GM21825 (cell line): ENCODE data around the gene PPAN.

Experiments used
- ATAC-seq: cut with Tn5 transposase; IDR thresholded peaks from one replicate; pipeline ENCODE4 v1.9.1; 2021; ENCODE audit warnings: mild to moderate bottlenecking, moderate library complexity; ENCODE audit not compliant: unreplicated experiment

PPAN gene

GRCh38 chr19:10106100-10106936 lies at the start of gene PPAN:
Gene PPAN, plus strand, starts transcription at chr19:10106362. Its CDS starts 33 bp downstream, at chr19:10106395.
- peak; percentile 49 for ATAC-seq

- no peak for ATAC-seq
Observed at GRCh38 chr19:10061717-10062310, 44.3 kb upstream of the PPAN start.

GRCh38 chr19:10068205-10068604 lies 38.0 kb upstream of the PPAN start:
- no peak for ATAC-seq

- no peak for ATAC-seq
Observed at GRCh38 chr19:10069046-10069445, 37.1 kb upstream of the PPAN start.

- no peak for ATAC-seq
Observed at GRCh38 chr19:10070730-10071446, 35.3 kb upstream of the PPAN start.

GRCh38 chr19:10074153-10074552 lies 32.0 kb upstream of the PPAN start:
- no peak for ATAC-seq

GRCh38 chr19:10076535-10076934 lies 29.6 kb upstream of the PPAN start:
- ATAC-seq, result no peak

GRCh38 chr19:10078329-10078728 lies 27.8 kb upstream of the PPAN start:
- no peak for ATAC-seq

GRCh38 chr19:10079031-10079453 lies 27.1 kb upstream of the PPAN start:
- no peak for ATAC-seq

GRCh38 chr19:10083911-10084310 lies 22.3 kb upstream of the PPAN start:
- ATAC-seq, result no peak

- ATAC-seq, result no peak
Observed at GRCh38 chr19:10084803-10085202, 21.4 kb upstream of the PPAN start.

GRCh38 chr19:10085641-10086590 lies 20.2 kb upstream of the PPAN start, which contains the start of gene SHFL:
Gene SHFL, plus strand, starts transcription at chr19:10086317. Its CDS starts 111 bp downstream, at chr19:10086428.
- ATAC-seq, result peak; percentile 81

GRCh38 chr19:10086591-10087192 lies 19.5 kb upstream of the PPAN start:
- ATAC-seq, result no peak

- no peak for ATAC-seq
Observed at GRCh38 chr19:10087296-10088061, 18.7 kb upstream of the PPAN start.

GRCh38 chr19:10088949-10089554 lies 17.1 kb upstream of the PPAN start:
- no peak for ATAC-seq

GRCh38 chr19:10089801-10090375 lies 16.3 kb upstream of the PPAN start:
- no peak for ATAC-seq

- ATAC-seq, result no peak
Observed at GRCh38 chr19:10091370-10091687, 14.8 kb upstream of the PPAN start.

GRCh38 chr19:10091895-10092641 lies 14.1 kb upstream of the PPAN start:
- no peak for ATAC-seq
